Vagina (tissue), 2 donors: ENCODE measurements around the gene ADPRM. TPM values are rescaled to one million over a fixed set of nuclear protein-coding genes. Genes with fewer than 3 reads are reported as not detected.

Experiments
- DNase-seq, 2 donors: peaks; one replicate each; pipeline ENCODE4 v3.0.0-alpha.2; 2017; ENCODE audit errors: extremely low spot score in 2 of 2
- H3K27ac ChIP-seq: fragments of 200-600 bp; sonication (generic); one replicate; pipeline ENCODE4 v1.5.1; 2019
- H3K27me3 ChIP-seq: fragments of 200-600 bp; sonication (generic); one replicate; pipeline ENCODE4 v1.5.1; 2019
- H3K36me3 ChIP-seq, 2 donors: fragments of 200-600 bp; sonication (generic); one replicate each; pipeline ENCODE4 v1.5.1; 2017 to 2019
- H3K4me1 ChIP-seq: fragments of 200-600 bp; sonication (generic); one replicate; pipeline ENCODE4 v1.5.1; 2019
- H3K4me3 ChIP-seq, 2 donors: fragments of 200-600 bp; sonication (generic); 1 replicate in 1 of 2; 2 replicates in 1 of 2; pipeline ENCODE4 v1.5.1; 2016 to 2019
- H3K9me3 ChIP-seq: fragments of 200-600 bp; sonication (generic); one replicate; pipeline ENCODE4 v1.5.1; 2019
- POLR2A ChIP-seq, 2 donors: fragments of 450-650 bp; IDR thresholded peaks; one replicate each; pipeline ENCODE4 v1.6.1; 2017; ENCODE audit warnings: antibody characterized with exemption in 2 of 2, mild to moderate bottlenecking in 2 of 2, moderate library complexity in 2 of 2
- POLR2AphosphoS5 ChIP-seq, 2 donors: sonication (generic); formaldehyde crosslinking; IDR thresholded peaks; one replicate each; pipeline ENCODE4 v1.9.0; 2017; ENCODE audit warnings: antibody characterized with exemption in 2 of 2, mild to moderate bottlenecking in 2 of 2, low read depth in 1 of 2; ENCODE audit not compliant: insufficient read depth in 1 of 2
- intact Hi-C: fragments of 100-400 bp; cut with DNase I; formaldehyde crosslinking; loops from one replicate; pipeline ENCODE4 v1.15.1; 2023
- total RNA-seq: library from RNA; depleted of rRNA; stranded (reverse); fragments of >200 nt; gene quantifications from one replicate; pipeline ENCODE4 v1.2.3, GENCODE V29; 2016
- TF ChIP-seq, protein P1 (sequence below), 3 experiments: fragments of 450-650 bp in 2 of 3; fragments of 200-600 bp in 1 of 3; sonication (generic) in 1 of 3; IDR thresholded peaks; one replicate each; pipeline ENCODE4 v1.5.1; 2017 to 2019; ENCODE audit warnings: antibody characterized with exemption in 3 of 3, mild to moderate bottlenecking in 2 of 3, moderate library complexity in 2 of 3

The ADPRM gene
- total RNA-seq, 1 donor from 2014 or later: 18.7 TPM

DNA sequence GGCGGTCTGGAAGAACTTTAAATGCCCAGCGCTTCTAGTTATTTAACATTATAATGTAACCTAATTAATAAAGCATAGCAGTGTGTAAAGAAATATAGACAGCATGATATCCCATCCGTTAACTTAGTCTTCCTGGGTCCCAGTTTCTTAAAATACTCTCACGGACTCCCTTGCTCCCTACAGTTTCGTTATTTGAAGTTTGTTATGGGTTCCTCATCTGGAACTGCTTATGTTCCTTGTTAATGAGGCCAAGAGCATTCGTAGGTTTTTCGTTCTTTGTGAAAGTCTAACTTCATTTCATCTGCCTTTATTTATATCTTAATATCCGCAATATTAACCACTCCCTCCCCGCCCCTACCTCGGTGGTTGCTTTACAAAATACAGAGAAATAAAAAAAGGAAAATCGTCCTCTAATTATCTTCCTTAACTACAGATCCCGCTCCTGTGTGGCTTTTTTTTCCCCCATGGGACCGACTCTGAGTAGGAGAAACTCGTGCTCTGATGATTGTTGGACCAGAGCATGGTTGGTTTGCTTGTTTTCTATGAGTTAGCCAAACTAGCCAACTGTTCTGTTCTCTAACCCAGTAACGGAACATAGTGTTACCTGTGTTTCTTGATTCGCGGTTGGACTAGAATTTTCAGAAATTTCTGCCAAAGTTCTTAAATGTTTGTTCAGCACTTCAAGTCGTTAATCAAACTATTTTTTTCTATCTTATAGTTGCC, 863 bp downstream of the ADPRM start:
- no peaks in the 10 kb centered on the region for H3K27me3 ChIP-seq
- H3K36me3 ChIP-seq: peaks cover 0 to 4% of the 10 kb centered on the region in 2 donors
- H3K4me1 ChIP-seq: peaks cover 30% of the 10 kb centered on the region
- peak overlapping the region; percentile 69 to 86 for H3K4me3 ChIP-seq
- DNase-seq: no peak
- intact Hi-C loops: no loop called here
- no peaks in the 10 kb centered on the region for H3K9me3 ChIP-seq
- TF ChIP-seq, protein P1, sequence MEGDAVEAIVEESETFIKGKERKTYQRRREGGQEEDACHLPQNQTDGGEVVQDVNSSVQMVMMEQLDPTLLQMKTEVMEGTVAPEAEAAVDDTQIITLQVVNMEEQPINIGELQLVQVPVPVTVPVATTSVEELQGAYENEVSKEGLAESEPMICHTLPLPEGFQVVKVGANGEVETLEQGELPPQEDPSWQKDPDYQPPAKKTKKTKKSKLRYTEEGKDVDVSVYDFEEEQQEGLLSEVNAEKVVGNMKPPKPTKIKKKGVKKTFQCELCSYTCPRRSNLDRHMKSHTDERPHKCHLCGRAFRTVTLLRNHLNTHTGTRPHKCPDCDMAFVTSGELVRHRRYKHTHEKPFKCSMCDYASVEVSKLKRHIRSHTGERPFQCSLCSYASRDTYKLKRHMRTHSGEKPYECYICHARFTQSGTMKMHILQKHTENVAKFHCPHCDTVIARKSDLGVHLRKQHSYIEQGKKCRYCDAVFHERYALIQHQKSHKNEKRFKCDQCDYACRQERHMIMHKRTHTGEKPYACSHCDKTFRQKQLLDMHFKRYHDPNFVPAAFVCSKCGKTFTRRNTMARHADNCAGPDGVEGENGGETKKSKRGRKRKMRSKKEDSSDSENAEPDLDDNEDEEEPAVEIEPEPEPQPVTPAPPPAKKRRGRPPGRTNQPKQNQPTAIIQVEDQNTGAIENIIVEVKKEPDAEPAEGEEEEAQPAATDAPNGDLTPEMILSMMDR (IDR thresholded peaks at IDR 0.05): no peak
- no peak for TF ChIP-seq POLR2A (IDR thresholded peaks at IDR 0.05)
- peak overlapping the region; percentile 96 for H3K27ac ChIP-seq

DNA sequence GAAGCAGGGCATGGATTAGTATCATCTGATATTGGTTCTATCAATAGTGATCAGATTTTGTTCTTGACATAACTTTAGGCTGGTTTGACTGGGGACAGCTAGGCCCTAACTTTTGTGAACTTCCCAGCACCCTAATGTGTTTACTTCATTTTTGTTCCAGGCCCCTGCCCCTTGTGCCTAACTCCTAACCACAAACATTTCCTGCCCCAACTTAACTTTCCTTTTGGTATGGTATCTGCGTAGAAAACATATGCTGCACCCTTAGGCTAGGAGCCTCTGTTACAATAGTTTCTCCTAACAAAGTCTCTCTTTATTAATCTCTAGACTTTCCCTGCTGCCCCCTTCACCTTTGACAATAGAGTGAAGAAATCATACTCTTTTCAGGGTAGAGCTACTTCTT, 2.5 kb downstream of the ADPRM start:
- Histone ChIP-seq H3K4me1 (peaks cover 30% of the 10 kb centered on the region), H3K27me3 (no peaks in the 10 kb centered on the region), H3K9me3 (no peaks in the 10 kb centered on the region), H3K36me3 (no peaks in the 10 kb centered on the region), H3K27ac (no peak overlapping the region), H3K4me3 (no peak overlapping the region)
- DNase-seq: no peak
- TF ChIP-seq POLR2AphosphoS5 (IDR thresholded peaks at IDR 0.05; ENCODE audit: insufficient read depth in 1 of 2, low read depth in 1 of 2) (no peak), POLR2A (IDR thresholded peaks at IDR 0.05) (no peak)
- TF ChIP-seq, protein P1 (IDR thresholded peaks at IDR 0.05): no peak
- intact Hi-C loops: no loop called here

DNA sequence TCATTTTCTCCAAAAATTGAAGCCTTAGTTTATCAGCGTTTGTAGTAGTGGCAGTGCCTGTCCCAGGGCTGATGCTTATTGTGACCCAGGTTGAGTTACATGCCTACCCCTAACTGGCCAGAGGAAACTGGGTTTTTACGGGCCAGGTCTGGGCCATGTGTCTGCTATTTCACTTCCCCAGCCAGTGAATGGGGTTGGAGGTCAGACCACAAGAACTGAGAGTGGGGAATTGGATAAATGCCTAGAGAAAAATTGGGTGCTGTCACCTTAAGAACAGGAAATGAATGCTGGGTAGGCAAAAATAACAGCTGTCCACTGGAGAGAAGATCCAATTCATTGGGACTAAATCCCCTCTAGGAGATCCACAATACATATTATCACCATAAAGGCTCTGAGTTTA, 5.2 kb downstream of the ADPRM start:
- no peak for TF ChIP-seq POLR2AphosphoS5 (IDR thresholded peaks at IDR 0.05; ENCODE audit: insufficient read depth in 1 of 2, low read depth in 1 of 2)
- Histone ChIP-seq H3K27ac (no peak overlapping the region), H3K4me1 (peaks cover 20% of the 10 kb centered on the region), H3K9me3 (no peaks in the 10 kb centered on the region), H3K27me3 (no peaks in the 10 kb centered on the region), H3K4me3 (no peak overlapping the region), H3K36me3 (peaks cover 0 to 27% of the 10 kb centered on the region in 2 donors)
- no peak for DNase-seq
- intact Hi-C loops: no loop called here

DNA sequence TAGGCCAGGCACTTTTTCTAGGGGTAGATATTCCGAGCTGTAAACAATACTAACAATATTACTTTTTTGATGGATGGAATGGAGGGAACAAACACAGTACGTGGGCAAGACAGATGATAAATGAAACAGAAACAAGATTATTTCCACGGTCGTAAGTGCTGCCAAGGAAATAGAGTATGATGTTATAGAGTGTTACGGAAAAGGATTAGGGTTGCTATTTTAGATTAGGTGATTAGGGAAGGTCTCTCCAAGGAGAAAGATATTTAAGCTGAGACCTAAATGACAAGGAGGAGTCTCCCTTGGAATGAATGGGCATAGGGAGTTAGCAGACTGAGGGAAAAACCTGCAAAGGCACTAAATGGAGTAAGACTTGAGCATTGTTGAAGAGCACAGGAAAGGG, 8.3 kb downstream of the ADPRM start:
- DNase-seq: no peak
- Histone ChIP-seq H3K4me1 (peaks cover 5% of the 10 kb centered on the region), H3K27ac (no peak overlapping the region), H3K4me3 (no peak overlapping the region), H3K9me3 (no peaks in the 10 kb centered on the region), H3K27me3 (no peaks in the 10 kb centered on the region), H3K36me3 (peaks cover 0 to 38% of the 10 kb centered on the region in 2 donors)
- intact Hi-C loops: loop anchor here (5.0 kb wide), 1 partner anchor 612 kb away; no protein-coding TSS in a partner anchor
- TF ChIP-seq POLR2AphosphoS5 (IDR thresholded peaks at IDR 0.05; ENCODE audit: insufficient read depth in 1 of 2, low read depth in 1 of 2) (no peak), POLR2A (IDR thresholded peaks at IDR 0.05) (no peak)
- TF ChIP-seq, protein P1 (IDR thresholded peaks at IDR 0.05): no peak

DNA sequence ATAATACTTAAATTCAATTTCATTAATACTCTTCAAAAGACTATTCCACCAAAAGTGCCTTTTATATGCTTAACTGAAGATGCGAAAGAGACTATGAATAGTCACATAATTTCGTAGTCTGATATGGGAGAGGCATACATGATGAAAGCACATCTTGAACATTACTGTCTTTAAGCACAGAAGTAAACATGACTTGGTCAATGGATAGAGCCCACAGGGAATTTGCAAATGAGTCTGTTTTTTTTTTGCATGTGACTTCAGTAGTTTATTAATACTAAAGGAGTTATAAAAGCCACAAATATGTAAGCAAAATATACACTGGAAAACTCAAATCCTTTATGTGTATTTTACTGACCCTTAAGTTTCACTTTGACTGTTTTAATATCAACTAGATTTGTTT, 15.9 kb downstream of the ADPRM start:
- no peaks in the 10 kb centered on the region for H3K9me3 ChIP-seq
- peaks cover 0 to 29% of the 10 kb centered on the region in 2 donors for H3K36me3 ChIP-seq
- no peak for DNase-seq
- TF ChIP-seq POLR2AphosphoS5 (IDR thresholded peaks at IDR 0.05; ENCODE audit: insufficient read depth in 1 of 2, low read depth in 1 of 2) (no peak), POLR2A (IDR thresholded peaks at IDR 0.05) (no peak)
- no peaks in the 10 kb centered on the region for H3K4me1 ChIP-seq
- no peak overlapping the region for H3K27ac ChIP-seq
- H3K4me3 ChIP-seq: no peak overlapping the region
- intact Hi-C loops: no loop called here
- H3K27me3 ChIP-seq: no peaks in the 10 kb centered on the region

DNA sequence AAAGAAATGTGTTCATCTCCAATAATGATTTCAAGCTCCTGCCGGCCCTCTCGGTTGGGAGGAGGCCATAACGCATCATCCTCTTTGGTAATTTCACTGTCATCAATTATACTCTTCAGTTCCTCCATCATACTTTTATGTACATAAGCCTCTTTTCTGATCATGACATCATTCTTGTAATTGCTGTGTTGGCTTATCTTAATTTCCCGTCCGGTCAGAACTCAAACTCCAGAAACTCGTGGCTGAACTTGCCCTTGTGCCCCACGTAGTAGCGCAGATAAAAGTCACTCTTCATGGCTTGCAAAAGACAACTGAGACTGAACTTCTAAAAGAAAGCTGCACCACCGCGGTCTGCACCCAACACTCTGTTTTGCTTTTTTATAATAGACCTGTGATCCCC, 18.8 kb downstream of the ADPRM start:
- DNase-seq: no peak
- H3K4me3 ChIP-seq: no peak overlapping the region
- intact Hi-C loops: no loop called here
- no peak for TF ChIP-seq POLR2A (IDR thresholded peaks at IDR 0.05)
- TF ChIP-seq POLR2AphosphoS5 (IDR thresholded peaks at IDR 0.05; ENCODE audit: insufficient read depth in 1 of 2, low read depth in 1 of 2): no peak
- TF ChIP-seq, protein P1 (IDR thresholded peaks at IDR 0.05): no peak
- H3K27me3 ChIP-seq: no peaks in the 10 kb centered on the region
- no peaks in the 10 kb centered on the region for H3K4me1 ChIP-seq
- H3K36me3 ChIP-seq: peaks cover 0 to 18% of the 10 kb centered on the region in 2 donors
- no peaks in the 10 kb centered on the region for H3K9me3 ChIP-seq
- H3K27ac ChIP-seq: no peak overlapping the region
